Measurements from ENCODE around the gene PTPN11.

PTPN11 gene

GRCh38 chr12:112418608-112419296, at the start of gene PTPN11:
Gene PTPN11 (plus strand): TSS chr12:112418947. CDS start chr12:112419112, 165 bp downstream.
- TF ChIP-seq CTCF (conservative IDR thresholded peaks at IDR 0.05; ENCODE audit: low read depth, low read length): no peak
- peak; percentile 76 for DNase-seq (ENCODE audit: low read depth)
- peak within 1 kb of the TSS; percentile 97 for H3K4me3 ChIP-seq (ENCODE audit: low read depth, low read length)

DNA sequence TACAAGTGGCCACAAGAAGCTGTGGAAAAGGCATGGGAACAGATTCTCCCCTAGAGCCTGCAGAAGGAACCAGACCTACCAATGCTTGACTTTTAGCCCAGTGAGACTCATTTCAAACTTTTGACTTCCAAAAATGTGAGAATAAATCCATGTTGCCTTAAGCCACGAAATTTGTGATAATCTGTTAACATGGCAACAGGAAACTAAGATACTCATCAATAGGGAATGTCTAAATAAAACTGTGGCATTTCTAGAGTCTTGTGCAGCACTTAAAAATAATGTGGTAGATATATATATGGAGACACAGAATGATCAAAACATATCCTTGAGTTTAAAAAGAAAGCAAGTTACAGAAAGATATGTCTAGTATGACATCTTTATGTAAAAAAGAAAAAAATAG, 48.5 kb upstream of the PTPN11 start:
- H3K4me3 ChIP-seq (ENCODE audit: low read depth, low read length): no peak overlapping the region
- no peak for TF ChIP-seq CTCF (conservative IDR thresholded peaks at IDR 0.05; ENCODE audit: low read depth, low read length)
- DNase-seq (ENCODE audit: low read depth): peak; percentile 35

DNA sequence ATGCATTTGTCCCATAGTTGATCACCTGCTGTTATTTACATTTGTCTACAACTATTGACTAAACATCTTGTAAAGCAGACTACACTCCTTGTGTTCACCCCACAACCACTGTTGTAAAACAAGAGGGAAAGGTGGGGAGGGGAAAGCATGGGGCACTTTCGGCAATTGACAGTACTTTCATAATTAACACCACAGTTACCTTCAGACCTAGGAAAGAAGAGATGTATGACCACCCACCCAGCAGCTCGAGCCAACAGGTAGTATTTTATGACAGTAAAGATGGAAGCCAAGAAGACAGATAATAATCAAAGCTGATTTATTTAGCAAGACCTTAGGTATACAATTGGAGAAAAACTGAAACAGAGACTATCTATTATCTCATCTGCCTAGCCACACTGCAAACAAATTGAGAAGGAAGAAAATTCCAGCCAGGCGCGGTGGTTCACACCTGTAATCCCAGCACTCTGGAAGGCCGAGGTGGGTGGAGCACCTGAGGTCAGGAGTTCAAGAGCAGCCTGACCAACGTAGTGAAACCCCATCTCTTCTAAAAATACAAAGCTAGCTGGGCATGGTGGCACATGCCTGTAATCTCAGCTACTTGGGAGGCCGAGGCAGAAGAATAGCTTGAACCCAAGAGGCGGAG, 47.8 kb upstream of the PTPN11 start:
- no peak for TF ChIP-seq CTCF (conservative IDR thresholded peaks at IDR 0.05; ENCODE audit: low read depth, low read length)
- no peak for DNase-seq (ENCODE audit: low read depth)
- H3K4me3 ChIP-seq (ENCODE audit: low read depth, low read length): no peak overlapping the region

DNA sequence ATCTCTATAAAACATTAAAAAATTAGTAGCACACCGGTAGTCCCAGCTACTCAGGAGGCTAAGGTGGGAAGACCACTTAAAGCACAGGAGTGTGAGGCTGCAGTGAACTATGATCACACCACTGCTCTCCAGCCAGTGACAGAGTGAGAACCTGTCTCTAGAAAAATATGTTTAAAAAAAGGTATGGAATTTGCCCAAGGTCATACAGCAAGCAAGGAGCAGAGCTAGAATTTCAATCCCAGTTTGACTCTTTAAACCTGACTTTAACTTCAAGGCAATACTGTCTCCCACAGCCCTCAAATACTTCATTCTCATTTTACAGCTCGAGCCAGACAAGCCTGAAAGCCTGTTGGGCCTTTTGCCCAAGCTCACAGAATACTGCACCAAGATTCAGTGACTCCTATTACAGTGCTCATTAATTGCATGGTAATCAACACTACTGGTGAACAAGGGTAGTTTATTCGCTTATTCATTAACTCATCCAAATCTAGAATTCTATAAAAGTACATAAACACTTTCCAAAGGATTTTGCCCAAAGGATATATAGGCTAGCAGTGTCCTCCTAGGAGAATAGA, 44.5 kb upstream of the PTPN11 start:
- no peak for TF ChIP-seq CTCF (conservative IDR thresholded peaks at IDR 0.05; ENCODE audit: low read depth, low read length)
- no peak overlapping the region for H3K4me3 ChIP-seq (ENCODE audit: low read depth, low read length)
- DNase-seq (ENCODE audit: low read depth): peak; percentile 21

DNA sequence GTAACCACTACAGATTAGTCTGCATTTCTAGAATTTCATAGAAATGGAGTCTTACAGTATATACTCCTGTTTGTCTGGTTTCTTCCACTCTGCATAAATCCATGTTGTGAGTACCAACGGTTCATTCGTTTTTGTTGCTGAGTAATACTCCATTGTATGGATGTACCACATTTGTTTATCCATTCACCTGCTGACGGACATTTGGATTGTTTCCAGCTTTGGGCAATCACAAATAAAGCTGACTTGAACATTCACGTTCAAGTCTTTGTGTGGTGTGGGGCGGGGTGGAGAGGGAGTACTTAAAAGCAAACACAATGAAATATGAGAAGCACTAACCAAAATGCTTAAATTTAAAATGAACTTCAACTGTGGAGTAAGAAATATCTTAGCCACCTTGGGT, 43.6 kb upstream of the PTPN11 start:
- H3K4me3 ChIP-seq (ENCODE audit: low read depth, low read length): no peak overlapping the region
- DNase-seq (ENCODE audit: low read depth): no peak
- TF ChIP-seq CTCF (conservative IDR thresholded peaks at IDR 0.05; ENCODE audit: low read depth, low read length): no peak

GRCh38 chr12:112380663-112381405, 37.9 kb upstream of the PTPN11 start:
- TF ChIP-seq CTCF (conservative IDR thresholded peaks at IDR 0.05; ENCODE audit: low read depth, low read length): no peak
- H3K4me3 ChIP-seq (ENCODE audit: low read depth, low read length): peak overlapping the region; percentile 80
- DNase-seq (ENCODE audit: low read depth): no peak
